Putamen (tissue), 1 donor: ENCODE data around the gene SUGCT.

Source experiments
- DNase-seq: peaks from one replicate; pipeline ENCODE4 v3.0.0-alpha.2; 2016; ENCODE audit warnings: low spot score

The SUGCT gene

GRCh38 chr7:40329601-40330153, 194.9 kb downstream of the SUGCT start:
- peak; percentile 52 for DNase-seq

DNA sequence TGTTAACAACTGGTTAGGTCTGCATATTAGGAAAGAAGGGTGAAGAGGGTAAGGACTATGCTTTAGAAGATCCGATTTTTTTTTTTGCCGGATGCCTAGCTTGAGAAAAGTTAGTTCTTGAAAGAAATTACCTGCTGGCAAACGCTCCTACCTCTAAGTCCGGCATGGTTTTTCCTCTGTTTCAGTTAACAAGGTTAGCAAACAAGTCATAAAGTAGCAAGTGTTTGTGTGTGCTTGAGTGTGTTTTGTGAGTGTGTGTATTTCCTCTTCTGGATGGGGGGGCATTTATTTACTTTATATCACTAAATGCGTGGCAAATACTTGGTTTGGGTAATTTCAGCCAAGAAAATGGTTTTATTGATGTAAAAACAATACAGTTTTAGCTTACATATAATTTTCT, 195.6 kb downstream of the SUGCT start:
- no peak for DNase-seq

- DNase-seq = no peak
Observed at GRCh38 chr7:40331915-40332314, 197.1 kb downstream of the SUGCT start.

GRCh38 chr7:40332516-40332915, 197.7 kb downstream of the SUGCT start:
- no peak for DNase-seq

DNA sequence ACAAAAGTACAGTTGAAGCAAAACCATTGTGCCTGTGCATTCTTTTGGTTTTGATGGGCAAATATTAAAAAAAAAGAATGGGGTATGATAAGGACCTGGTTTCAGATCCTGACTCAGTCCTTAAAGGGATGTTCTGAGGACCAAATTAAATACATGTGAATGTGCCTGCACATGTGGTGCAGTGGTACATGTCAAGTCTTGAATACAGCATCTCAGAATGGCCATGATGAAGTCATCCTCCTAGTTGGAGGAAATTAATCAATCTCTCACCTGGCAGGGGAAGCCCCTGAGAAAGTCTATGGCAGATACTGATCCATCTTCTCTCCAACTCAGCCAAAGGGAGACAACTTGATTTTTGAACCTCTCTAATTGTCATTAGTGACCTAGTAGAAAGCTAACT, 207.0 kb downstream of the SUGCT start:
- DNase-seq = no peak

- no peak for DNase-seq
Observed at GRCh38 chr7:40346554-40346953, 211.7 kb downstream of the SUGCT start.

- DNase-seq = no peak
Observed at GRCh38 chr7:40348126-40348728, 213.4 kb downstream of the SUGCT start.

DNA sequence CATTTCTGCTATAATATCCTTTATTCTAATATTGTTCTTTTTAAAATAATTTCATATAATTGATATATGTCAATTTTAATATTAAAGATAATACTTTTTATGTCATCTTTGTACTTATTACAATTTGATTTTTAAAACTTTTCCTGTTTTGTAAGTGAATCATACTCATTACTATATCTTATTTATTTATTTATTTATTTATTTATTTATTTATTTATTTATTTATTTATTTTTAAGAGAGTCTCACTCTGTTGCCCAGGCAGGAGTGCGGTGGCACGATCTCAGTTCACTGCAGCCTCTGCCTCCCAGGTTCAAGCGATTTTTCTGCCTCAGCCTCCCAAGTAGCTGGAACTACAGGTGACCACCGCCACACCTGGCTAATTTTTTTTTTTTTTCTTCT, 215.3 kb downstream of the SUGCT start:
- DNase-seq = no peak

DNA sequence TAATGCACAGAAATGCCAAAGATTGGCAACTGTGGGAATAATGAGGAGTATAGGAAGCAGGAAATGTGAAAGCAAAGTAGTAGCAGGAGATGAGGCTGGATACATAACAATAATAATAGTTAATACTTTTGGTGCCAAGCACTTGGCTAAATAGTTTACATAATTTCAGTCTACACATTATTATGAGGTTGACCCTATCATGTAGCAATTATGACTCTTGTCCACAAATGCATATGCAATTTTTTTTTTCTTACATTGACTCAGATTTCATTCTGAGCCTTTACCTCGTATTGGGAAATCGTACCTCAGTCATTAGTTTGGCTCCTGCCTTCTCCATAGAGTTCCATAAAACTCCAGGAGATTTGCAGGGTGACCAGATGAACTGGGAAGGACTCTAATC, 219.9 kb downstream of the SUGCT start:
- DNase-seq = no peak

GRCh38 chr7:40356312-40356711, 221.5 kb downstream of the SUGCT start:
- no peak for DNase-seq

- no peak for DNase-seq
Observed at GRCh38 chr7:40356871-40357709, 222.3 kb downstream of the SUGCT start.

GRCh38 chr7:40369641-40370277, 235.0 kb downstream of the SUGCT start:
- no peak for DNase-seq

DNA sequence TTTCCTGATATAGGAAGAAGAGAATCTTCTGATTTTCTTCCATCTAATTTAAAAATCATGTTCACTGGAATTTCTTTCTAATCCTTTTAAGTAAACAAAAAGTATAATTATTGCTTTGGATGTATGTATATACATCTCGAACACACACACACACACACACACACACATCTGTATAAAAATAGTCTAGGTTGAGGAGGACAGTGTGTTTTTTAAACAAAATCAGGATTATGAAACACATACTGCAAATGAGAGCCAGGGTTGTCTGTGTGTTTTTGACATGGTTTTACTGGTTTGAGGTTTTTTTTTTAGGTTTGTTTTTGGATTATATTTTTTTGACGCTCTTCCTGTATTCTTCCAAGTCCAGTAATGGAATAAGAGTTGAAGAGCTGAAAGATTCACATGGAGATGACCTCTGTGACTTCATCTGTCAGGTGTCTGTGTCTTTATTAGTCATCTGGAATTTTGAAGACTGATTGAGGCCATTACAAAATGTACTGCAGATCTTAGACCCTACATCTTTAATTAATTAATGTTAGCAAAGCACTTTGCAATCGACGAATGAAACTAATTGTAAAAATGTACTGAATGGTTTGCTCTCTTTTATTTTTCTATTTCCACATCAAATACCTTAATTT, 237.1 kb downstream of the SUGCT start:
- DNase-seq = no peak

DNA sequence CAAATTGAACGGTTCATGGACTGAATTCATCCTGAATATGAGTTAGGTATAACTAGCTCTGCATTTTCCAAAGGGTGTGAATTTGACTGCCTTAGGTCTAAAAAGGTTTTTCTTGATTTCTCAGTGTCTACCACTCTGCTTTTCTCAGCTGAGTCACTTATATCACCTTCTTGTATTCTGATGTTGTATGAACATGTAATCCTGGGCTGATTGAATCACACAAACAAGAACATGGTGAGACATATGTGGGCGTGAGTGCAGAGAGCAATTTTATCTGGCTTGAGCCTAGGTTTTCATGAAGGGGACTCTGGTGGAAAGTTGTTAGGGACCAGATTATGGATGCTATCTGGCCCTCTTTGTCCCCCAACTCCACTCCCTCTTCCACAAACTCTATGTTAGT, 239.8 kb downstream of the SUGCT start:
- no peak for DNase-seq

DNA sequence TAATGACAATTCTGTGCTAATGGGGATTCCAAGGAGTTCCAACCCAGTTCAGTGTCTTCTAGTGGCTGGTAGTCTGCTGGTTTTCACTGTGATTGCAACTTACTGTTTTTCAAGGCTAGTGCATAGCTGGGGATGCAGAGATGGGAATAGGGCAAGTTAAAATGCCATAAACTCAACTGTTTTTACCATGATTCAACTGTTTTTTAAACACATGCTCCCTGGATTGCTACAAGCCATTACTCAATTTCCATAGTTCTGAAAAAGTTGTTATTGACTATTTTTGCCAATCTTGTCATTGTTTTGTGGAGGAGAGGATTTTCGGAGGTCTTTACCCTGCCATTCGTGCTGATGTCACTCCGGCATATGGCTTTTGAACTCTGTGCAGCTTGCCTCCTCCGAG, 245.3 kb downstream of the SUGCT start:
- DNase-seq = no peak

GRCh38 chr7:40382145-40382544, 247.3 kb downstream of the SUGCT start:
- no peak for DNase-seq

- no peak for DNase-seq
Observed at GRCh38 chr7:40393660-40394059, 258.9 kb downstream of the SUGCT start.

- DNase-seq = no peak
Observed at GRCh38 chr7:40394400-40394799, 259.6 kb downstream of the SUGCT start.

DNA sequence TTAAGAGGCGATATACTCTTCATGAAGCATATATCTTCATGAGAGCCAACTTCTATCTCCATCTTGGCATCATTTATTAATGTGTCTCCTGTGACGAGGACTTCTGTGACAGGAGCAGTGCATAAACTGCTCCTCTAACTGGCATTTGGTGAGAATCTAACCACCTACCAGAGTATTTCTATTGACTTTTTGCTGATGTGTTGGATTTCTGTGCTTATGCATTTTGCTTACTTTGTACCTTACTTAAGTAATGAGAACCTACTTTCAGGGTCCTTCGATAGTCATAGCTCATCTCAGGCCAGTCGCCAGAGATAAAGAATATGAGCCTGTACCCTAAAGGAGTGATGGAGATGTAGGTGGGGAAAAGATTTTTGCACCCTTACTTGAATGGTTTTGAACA, 265.7 kb downstream of the SUGCT start:
- DNase-seq = no peak

DNA sequence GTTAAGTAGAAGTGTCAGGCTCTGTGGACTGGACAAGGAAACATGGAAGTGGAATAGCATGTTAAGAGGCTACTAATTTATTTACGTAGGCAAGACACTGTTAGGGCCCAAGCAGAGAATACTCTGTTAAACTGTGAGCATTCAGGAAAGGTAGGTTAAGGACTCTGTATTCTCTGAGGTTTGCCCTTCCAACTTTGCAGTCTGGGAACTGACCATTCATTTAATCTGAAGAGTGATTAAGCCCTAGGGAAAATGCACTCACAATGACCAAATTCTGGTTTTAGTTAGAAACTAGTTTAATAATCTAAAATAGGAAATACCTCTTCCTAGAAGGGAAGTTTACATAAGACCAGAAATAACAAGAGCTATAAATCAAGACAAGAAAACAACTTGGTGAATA, 266.6 kb downstream of the SUGCT start:
- DNase-seq = no peak

GRCh38 chr7:40402661-40403060, 267.9 kb downstream of the SUGCT start:
- no peak for DNase-seq

DNA sequence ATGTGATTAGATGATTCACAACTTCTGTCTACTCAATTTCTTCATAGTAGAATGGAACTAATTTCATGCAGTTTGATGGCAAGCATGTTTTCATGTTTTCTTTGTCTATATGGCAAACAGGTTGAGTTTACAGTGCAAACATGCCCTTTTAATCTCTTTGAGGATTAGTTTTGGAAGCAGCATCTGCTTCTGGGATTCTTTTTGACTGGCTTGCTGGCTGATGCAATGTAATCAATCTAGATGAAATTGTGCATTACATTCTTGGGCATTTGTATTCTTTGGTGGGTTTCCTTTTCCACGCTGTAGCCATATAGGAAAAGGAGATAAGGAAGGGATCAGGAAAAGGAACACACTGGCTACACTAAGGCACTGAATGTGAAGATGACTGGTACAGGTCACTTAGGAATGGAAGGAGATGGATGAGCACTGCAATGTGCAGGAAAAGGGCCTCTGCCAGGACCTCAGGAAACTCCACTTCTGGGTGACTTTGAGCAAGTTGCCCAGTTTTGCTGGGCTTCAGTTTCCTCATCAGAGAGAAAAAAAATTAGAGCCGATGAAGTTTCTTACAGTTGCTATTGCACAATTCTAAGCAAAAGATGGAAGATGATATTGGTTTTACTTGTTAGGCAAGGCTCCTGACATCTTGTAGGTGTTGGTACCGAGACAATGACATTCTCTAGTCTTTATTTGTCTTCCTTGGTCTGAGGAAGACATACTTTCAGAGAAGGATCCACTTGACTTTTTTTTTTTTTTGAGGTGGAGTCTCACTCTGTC, 269.1 kb downstream of the SUGCT start:
- DNase-seq = no peak
